ENCODE results near the gene AKAP13.

AKAP13 gene

GRCh38 chr15:85541744-85542143, 161.3 kb downstream of the AKAP13 start:
- H3K9me3 Mint-ChIP-seq = no peaks in the 10 kb centered on the region
- peak overlapping the region; percentile 77 for H3K27ac Mint-ChIP-seq
- ATAC-seq = peak; percentile 96
- H3K4me1 Mint-ChIP-seq = peaks cover 67% of the 10 kb centered on the region
- H3K4me3 Mint-ChIP-seq = no peak overlapping the region
- peaks cover 28% of the 10 kb centered on the region for H3K36me3 Mint-ChIP-seq
- H3K27me3 Mint-ChIP-seq = no peaks in the 10 kb centered on the region

GRCh38 chr15:85542488-85542887, 162.1 kb downstream of the AKAP13 start:
- H3K36me3 Mint-ChIP-seq = peaks cover 32% of the 10 kb centered on the region
- H3K4me3 Mint-ChIP-seq = peak overlapping the region; percentile 16
- H3K4me1 Mint-ChIP-seq = peaks cover 72% of the 10 kb centered on the region
- no peaks in the 10 kb centered on the region for H3K27me3 Mint-ChIP-seq
- no peaks in the 10 kb centered on the region for H3K9me3 Mint-ChIP-seq
- ATAC-seq = no peak
- peak overlapping the region; percentile 77 for H3K27ac Mint-ChIP-seq

- peak overlapping the region; percentile 77 for H3K27ac Mint-ChIP-seq
- no peaks in the 10 kb centered on the region for H3K27me3 Mint-ChIP-seq
- peak; percentile 69 for ATAC-seq
- H3K4me1 Mint-ChIP-seq = peaks cover 74% of the 10 kb centered on the region
- H3K9me3 Mint-ChIP-seq = no peaks in the 10 kb centered on the region
- H3K36me3 Mint-ChIP-seq = peaks cover 34% of the 10 kb centered on the region
- peak overlapping the region; percentile 16 for H3K4me3 Mint-ChIP-seq
Observed at GRCh38 chr15:85542895-85543331, 162.5 kb downstream of the AKAP13 start.

GRCh38 chr15:85543741-85544155, 163.3 kb downstream of the AKAP13 start:
- H3K27me3 Mint-ChIP-seq = no peaks in the 10 kb centered on the region
- no peak overlapping the region for H3K4me3 Mint-ChIP-seq
- no peak for ATAC-seq
- H3K4me1 Mint-ChIP-seq = peaks cover 71% of the 10 kb centered on the region
- no peaks in the 10 kb centered on the region for H3K9me3 Mint-ChIP-seq
- H3K36me3 Mint-ChIP-seq = peaks cover 34% of the 10 kb centered on the region
- peak overlapping the region; percentile 77 for H3K27ac Mint-ChIP-seq

- Mint-ChIP-seq H3K9me3 (no peaks in the 10 kb centered on the region), H3K4me3 (no peak overlapping the region), H3K27ac (peak overlapping the region; percentile 47), H3K27me3 (no peaks in the 10 kb centered on the region), H3K4me1 (peaks cover 56% of the 10 kb centered on the region), H3K36me3 (peaks cover 34% of the 10 kb centered on the region)
- no peak for ATAC-seq
Observed at GRCh38 chr15:85545185-85545584, 164.8 kb downstream of the AKAP13 start.

- H3K36me3 Mint-ChIP-seq = peaks cover 34% of the 10 kb centered on the region
- no peak overlapping the region for H3K4me3 Mint-ChIP-seq
- H3K9me3 Mint-ChIP-seq = no peaks in the 10 kb centered on the region
- peak overlapping the region; percentile 47 for H3K27ac Mint-ChIP-seq
- no peak for ATAC-seq
- peaks cover 51% of the 10 kb centered on the region for H3K4me1 Mint-ChIP-seq
- H3K27me3 Mint-ChIP-seq = no peaks in the 10 kb centered on the region
Observed at GRCh38 chr15:85545752-85546151, 165.3 kb downstream of the AKAP13 start.

- H3K27ac Mint-ChIP-seq = peak overlapping the region; percentile 54
- no peaks in the 10 kb centered on the region for H3K9me3 Mint-ChIP-seq
- H3K4me1 Mint-ChIP-seq = peaks cover 34% of the 10 kb centered on the region
- peaks cover 43% of the 10 kb centered on the region for H3K36me3 Mint-ChIP-seq
- H3K4me3 Mint-ChIP-seq = no peak overlapping the region
- no peaks in the 10 kb centered on the region for H3K27me3 Mint-ChIP-seq
- no peak for ATAC-seq
Observed at GRCh38 chr15:85547386-85547785, 167.0 kb downstream of the AKAP13 start.

GRCh38 chr15:85550283-85550682, 169.9 kb downstream of the AKAP13 start:
- Mint-ChIP-seq H3K4me1 (peaks cover 29% of the 10 kb centered on the region), H3K27ac (no peak overlapping the region), H3K4me3 (no peak overlapping the region), H3K9me3 (no peaks in the 10 kb centered on the region), H3K27me3 (no peaks in the 10 kb centered on the region), H3K36me3 (peaks cover 32% of the 10 kb centered on the region)
- no peak for ATAC-seq

- no peak for ATAC-seq
- Mint-ChIP-seq H3K4me1 (peaks cover 38% of the 10 kb centered on the region), H3K4me3 (no peak overlapping the region), H3K27me3 (no peaks in the 10 kb centered on the region), H3K9me3 (no peaks in the 10 kb centered on the region), H3K27ac (no peak overlapping the region), H3K36me3 (peaks cover 21% of the 10 kb centered on the region)
Observed at GRCh38 chr15:85551221-85551832, 170.9 kb downstream of the AKAP13 start.

GRCh38 chr15:85554852-85555521, 174.6 kb downstream of the AKAP13 start:
- Mint-ChIP-seq H3K4me3 (peak overlapping the region; percentile 7), H3K36me3 (peaks cover 17% of the 10 kb centered on the region), H3K27me3 (no peaks in the 10 kb centered on the region), H3K4me1 (peaks cover 27% of the 10 kb centered on the region), H3K27ac (peak overlapping the region; percentile 62), H3K9me3 (no peaks in the 10 kb centered on the region)
- ATAC-seq = peak; percentile 68

GRCh38 chr15:85555875-85556617, 175.6 kb downstream of the AKAP13 start:
- Mint-ChIP-seq H3K27ac (peak overlapping the region; percentile 62), H3K27me3 (no peaks in the 10 kb centered on the region), H3K9me3 (no peaks in the 10 kb centered on the region), H3K4me1 (peaks cover 27% of the 10 kb centered on the region), H3K36me3 (peaks cover 17% of the 10 kb centered on the region), H3K4me3 (no peak overlapping the region)
- ATAC-seq = no peak

GRCh38 chr15:85556618-85556895, 176.2 kb downstream of the AKAP13 start:
- peaks cover 27% of the 10 kb centered on the region for H3K4me1 Mint-ChIP-seq
- H3K27me3 Mint-ChIP-seq = no peaks in the 10 kb centered on the region
- H3K4me3 Mint-ChIP-seq = no peak overlapping the region
- H3K9me3 Mint-ChIP-seq = no peaks in the 10 kb centered on the region
- H3K36me3 Mint-ChIP-seq = peaks cover 15% of the 10 kb centered on the region
- H3K27ac Mint-ChIP-seq = no peak overlapping the region
- no peak for ATAC-seq

GRCh38 chr15:85557385-85557784, 177.0 kb downstream of the AKAP13 start:
- Mint-ChIP-seq H3K27me3 (no peaks in the 10 kb centered on the region), H3K9me3 (no peaks in the 10 kb centered on the region), H3K4me3 (no peak overlapping the region), H3K36me3 (peaks cover 8% of the 10 kb centered on the region), H3K4me1 (peaks cover 27% of the 10 kb centered on the region), H3K27ac (no peak overlapping the region)
- no peak for ATAC-seq

- no peaks in the 10 kb centered on the region for H3K27me3 Mint-ChIP-seq
- ATAC-seq = no peak
- no peak overlapping the region for H3K27ac Mint-ChIP-seq
- peaks cover 8% of the 10 kb centered on the region for H3K36me3 Mint-ChIP-seq
- peaks cover 27% of the 10 kb centered on the region for H3K4me1 Mint-ChIP-seq
- H3K4me3 Mint-ChIP-seq = no peak overlapping the region
- H3K9me3 Mint-ChIP-seq = no peaks in the 10 kb centered on the region
Observed at GRCh38 chr15:85558848-85559247, 178.4 kb downstream of the AKAP13 start.

- ATAC-seq = no peak
- Mint-ChIP-seq H3K27ac (no peak overlapping the region), H3K36me3 (peaks cover 8% of the 10 kb centered on the region), H3K4me3 (no peak overlapping the region), H3K9me3 (no peaks in the 10 kb centered on the region), H3K27me3 (no peaks in the 10 kb centered on the region), H3K4me1 (peaks cover 23% of the 10 kb centered on the region)
Observed at GRCh38 chr15:85559530-85559929, 179.1 kb downstream of the AKAP13 start.

GRCh38 chr15:85562824-85563223, 182.4 kb downstream of the AKAP13 start:
- no peak for ATAC-seq
- Mint-ChIP-seq H3K9me3 (no peaks in the 10 kb centered on the region), H3K36me3 (peaks cover 5% of the 10 kb centered on the region), H3K27ac (no peak overlapping the region), H3K27me3 (no peaks in the 10 kb centered on the region), H3K4me3 (no peak overlapping the region), H3K4me1 (peaks cover 10% of the 10 kb centered on the region)

Measured in stimulated activated memory B cell treated with anti-CD40 and anti-IgM and Interleukin-4, amounts not matched to agents 10 μg/mL and 1 μg/mL and 100 μg/mL, for 72 hours (primary cell).